ENCODE data around the gene P2RX3.

Gene P2RX3

GRCh38 chr11:57405271-57405860, 67.2 kb downstream of the P2RX3 start:
- no peak for TF ChIP-seq FOXP2 (optimal IDR thresholded peaks at IDR 0.05; ENCODE audit: borderline replicate concordance, extremely low read depth, extremely low read length, insufficient read depth)
- TF ChIP-seq REST (IDR thresholded peaks at IDR 0.05; ENCODE audit: insufficient read depth in 1 of 2, low read depth in 2 of 2, low read length in 2 of 2), result no peak
- TF ChIP-seq POLR2AphosphoS5 (IDR thresholded peaks at IDR 0.05; ENCODE audit: low read depth, low read length), result no peak
- no peak for TF ChIP-seq SIN3A (IDR thresholded peaks at IDR 0.05; ENCODE audit: borderline replicate concordance, insufficient read depth, low read length)
- no peak for TF ChIP-seq TAF1 (IDR thresholded peaks at IDR 0.05; ENCODE audit: borderline replicate concordance, insufficient read depth, low read length)

GRCh38 chr11:57406337-57406904, 68.3 kb downstream of the P2RX3 start:
- TF ChIP-seq SIN3A (IDR thresholded peaks at IDR 0.05; ENCODE audit: borderline replicate concordance, insufficient read depth, low read length) (no peak), TAF1 (IDR thresholded peaks at IDR 0.05; ENCODE audit: borderline replicate concordance, insufficient read depth, low read length) (no peak), FOXP2 (optimal IDR thresholded peaks at IDR 0.05; ENCODE audit: borderline replicate concordance, extremely low read depth, extremely low read length, insufficient read depth) (no peak)

- TF ChIP-seq FOXP2 (optimal IDR thresholded peaks at IDR 0.05; ENCODE audit: borderline replicate concordance, extremely low read depth, extremely low read length, insufficient read depth) (no peak), SIN3A (IDR thresholded peaks at IDR 0.05; ENCODE audit: borderline replicate concordance, insufficient read depth, low read length) (no peak), TAF1 (IDR thresholded peaks at IDR 0.05; ENCODE audit: borderline replicate concordance, insufficient read depth, low read length) (no peak)
Measured at GRCh38 chr11:57407010-57407920, 69.1 kb downstream of the P2RX3 start.

- no peak for TF ChIP-seq FOXP2 (optimal IDR thresholded peaks at IDR 0.05; ENCODE audit: borderline replicate concordance, extremely low read depth, extremely low read length, insufficient read depth)
- no peak for TF ChIP-seq REST (IDR thresholded peaks at IDR 0.05; ENCODE audit: insufficient read depth in 1 of 2, low read depth in 2 of 2, low read length in 2 of 2)
- no peak for TF ChIP-seq POLR2AphosphoS5 (IDR thresholded peaks at IDR 0.05; ENCODE audit: low read depth, low read length)
- no peak for TF ChIP-seq SIN3A (IDR thresholded peaks at IDR 0.05; ENCODE audit: borderline replicate concordance, insufficient read depth, low read length)
- TF ChIP-seq TAF1 (IDR thresholded peaks at IDR 0.05; ENCODE audit: borderline replicate concordance, insufficient read depth, low read length), result no peak
Measured at GRCh38 chr11:57407941-57408475, 69.9 kb downstream of the P2RX3 start.

- no peak for TF ChIP-seq REST (IDR thresholded peaks at IDR 0.05; ENCODE audit: insufficient read depth in 1 of 2, low read depth in 2 of 2, low read length in 2 of 2)
- no peak for TF ChIP-seq POLR2AphosphoS5 (IDR thresholded peaks at IDR 0.05; ENCODE audit: low read depth, low read length)
- no peak for TF ChIP-seq TAF1 (IDR thresholded peaks at IDR 0.05; ENCODE audit: borderline replicate concordance, insufficient read depth, low read length)
- no peak for TF ChIP-seq SIN3A (IDR thresholded peaks at IDR 0.05; ENCODE audit: borderline replicate concordance, insufficient read depth, low read length)
- no peak for TF ChIP-seq FOXP2 (optimal IDR thresholded peaks at IDR 0.05; ENCODE audit: borderline replicate concordance, extremely low read depth, extremely low read length, insufficient read depth)
Measured at GRCh38 chr11:57408771-57409170, 70.6 kb downstream of the P2RX3 start.

Data from PFSK-1 (cell line).